Stimulated activated CD4-positive, alpha-beta T cell treated with anti-CD3 and anti-CD28 coated beads, Interleukin-12 subunit alpha, Interleukin-12 subunit beta, amount 100 ng/mL, for 48 hours (primary cell): Measurements from ENCODE around the gene PKD1.
A peak's percentile ranks its signal among the peaks of the same experiment; 100 is the strongest.
"Not testable (repeated sequence)": the region's sequence is repeated elsewhere in the genome, so short reads cannot be mapped to it uniquely, and the experiment has no call there.

ENCODE experiments used
- DNase-seq, 3 donors: peaks; one replicate each; pipeline ENCODE4 v3.0.0-alpha.2; 2020; ENCODE audit warnings: low read depth in 2 of 3, low spot score in 1 of 3

The PKD1 gene

GRCh38 chr16:2126161-2126743, 9.4 kb downstream of the PKD1 start:
- DNase-seq, result not testable (repeated sequence)

- not testable (repeated sequence) for DNase-seq
These were observed 10.1 kb downstream of the PKD1 start for GRCh38 chr16:2125609-2126008.

- DNase-seq, result not testable (repeated sequence)
These were observed 10.8 kb downstream of the PKD1 start for GRCh38 chr16:2124694-2125444.

- DNase-seq, result not testable (repeated sequence)
These were observed 11.4 kb downstream of the PKD1 start for GRCh38 chr16:2124377-2124693.

GRCh38 chr16:2123706-2124376, 11.9 kb downstream of the PKD1 start:
- not testable (repeated sequence) for DNase-seq

- not testable (repeated sequence) for DNase-seq
These were observed 12.6 kb downstream of the PKD1 start for GRCh38 chr16:2122934-2123683.

GRCh38 chr16:2122429-2122828, 13.3 kb downstream of the PKD1 start:
- DNase-seq, result no peak

- DNase-seq, result no peak
These were observed 13.8 kb downstream of the PKD1 start for GRCh38 chr16:2121853-2122252.

- DNase-seq, result peak in 1 of 3 donors; percentile 15
These were observed 14.4 kb downstream of the PKD1 start for GRCh38 chr16:2121325-2121724.

- not testable (repeated sequence) for DNase-seq
These were observed 17.6 kb downstream of the PKD1 start for GRCh38 chr16:2117960-2118722.

- not testable (repeated sequence) for DNase-seq
These were observed 18.4 kb downstream of the PKD1 start for GRCh38 chr16:2117341-2117740.

GRCh38 chr16:2116428-2116827, 19.3 kb downstream of the PKD1 start:
- DNase-seq, result not testable (repeated sequence)

GRCh38 chr16:2115591-2115973, 20.1 kb downstream of the PKD1 start:
- DNase-seq, result no peak

- DNase-seq, result not testable (repeated sequence)
These were observed 20.7 kb downstream of the PKD1 start for GRCh38 chr16:2114885-2115590.

- not testable (repeated sequence) for DNase-seq
These were observed 21.5 kb downstream of the PKD1 start for GRCh38 chr16:2114225-2114624.

GRCh38 chr16:2112539-2113106, 23.1 kb downstream of the PKD1 start:
- not testable (repeated sequence) for DNase-seq

GRCh38 chr16:2111412-2112335, 24.0 kb downstream of the PKD1 start:
- not testable (repeated sequence) for DNase-seq

- DNase-seq, result not testable (repeated sequence)
These were observed 24.7 kb downstream of the PKD1 start for GRCh38 chr16:2111009-2111353.
